Stimulated activated CD4-positive, alpha-beta T cell treated with anti-CD3 and anti-CD28 coated beads, Interleukin-15, amount 100 ng/mL, for 48 hours (primary cell): Measurements from ENCODE around the gene CALML6.
"Not testable (repeated sequence)": the region's sequence is repeated elsewhere in the genome, so short reads cannot be mapped to it uniquely, and the experiment has no call there.

Source experiments
- DNase-seq, 2 donors: peaks; one replicate each; pipeline ENCODE4 v3.0.0-alpha.2; 2020; ENCODE audit warnings: low read depth in 2 of 2

CALML6 gene

DNA sequence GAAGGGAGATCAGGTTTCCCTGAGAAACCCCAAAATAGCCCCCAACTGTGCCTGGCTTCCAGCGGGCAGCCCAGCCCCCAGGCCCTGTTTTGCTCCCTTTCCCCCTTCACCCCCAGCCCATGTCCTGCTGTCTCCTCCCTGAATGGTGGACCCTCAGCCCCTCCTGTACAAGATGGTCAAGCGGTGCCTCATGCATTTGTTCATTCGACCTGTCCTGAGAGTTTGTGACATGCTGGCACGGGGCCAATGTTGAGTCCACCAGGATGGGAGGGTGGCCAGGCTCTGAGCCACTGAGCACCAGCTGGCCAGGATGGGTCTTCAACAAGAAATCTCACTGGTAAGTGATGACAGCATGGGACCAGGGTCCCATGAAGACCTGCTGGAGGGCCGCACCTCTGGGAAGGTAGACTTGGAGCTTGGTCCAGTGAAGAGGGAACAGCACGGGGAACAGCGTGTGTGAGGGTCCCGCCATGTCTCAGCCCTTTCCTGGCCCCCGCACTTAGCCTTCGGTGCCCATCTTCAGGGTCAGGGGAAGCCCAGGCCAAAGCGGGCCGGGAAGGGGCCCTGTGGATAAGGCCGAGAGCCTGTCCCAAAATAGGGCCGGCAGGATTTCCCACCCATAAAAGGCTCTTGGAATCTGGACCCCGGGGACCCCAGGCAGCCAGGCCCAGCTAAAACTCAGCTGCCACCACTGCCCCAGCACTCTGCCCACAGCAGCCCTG is at the start of gene CALML6:
Gene CALML6, plus strand, starts transcription at position 290 of the 722 bp plus-strand sequence. Its CDS starts 21 bp downstream, at position 311.
- no peak for DNase-seq

DNA sequence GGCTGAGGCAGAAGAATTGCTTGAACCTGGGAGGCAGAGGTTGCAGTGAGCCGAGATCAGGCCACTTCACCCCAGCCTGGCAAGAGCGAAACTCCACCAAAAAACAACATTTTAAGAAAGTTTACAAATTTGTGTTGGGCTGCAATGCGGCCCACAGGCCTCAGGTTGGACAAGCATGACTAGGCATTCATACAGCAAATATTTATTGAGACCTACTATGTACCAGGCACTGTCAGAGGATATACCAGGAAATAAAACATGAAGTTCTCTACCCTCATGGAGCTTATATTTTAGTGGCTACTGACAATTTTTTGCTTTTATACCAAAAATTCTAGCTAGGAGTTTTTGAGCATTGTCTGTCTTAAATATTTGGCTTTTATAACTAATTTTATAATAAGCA is 47.9 kb upstream of the CALML6 start:
- DNase-seq = no peak

- no peak for DNase-seq
Observed at GRCh38 chr1:1869469-1869868, 45.6 kb upstream of the CALML6 start.

DNA sequence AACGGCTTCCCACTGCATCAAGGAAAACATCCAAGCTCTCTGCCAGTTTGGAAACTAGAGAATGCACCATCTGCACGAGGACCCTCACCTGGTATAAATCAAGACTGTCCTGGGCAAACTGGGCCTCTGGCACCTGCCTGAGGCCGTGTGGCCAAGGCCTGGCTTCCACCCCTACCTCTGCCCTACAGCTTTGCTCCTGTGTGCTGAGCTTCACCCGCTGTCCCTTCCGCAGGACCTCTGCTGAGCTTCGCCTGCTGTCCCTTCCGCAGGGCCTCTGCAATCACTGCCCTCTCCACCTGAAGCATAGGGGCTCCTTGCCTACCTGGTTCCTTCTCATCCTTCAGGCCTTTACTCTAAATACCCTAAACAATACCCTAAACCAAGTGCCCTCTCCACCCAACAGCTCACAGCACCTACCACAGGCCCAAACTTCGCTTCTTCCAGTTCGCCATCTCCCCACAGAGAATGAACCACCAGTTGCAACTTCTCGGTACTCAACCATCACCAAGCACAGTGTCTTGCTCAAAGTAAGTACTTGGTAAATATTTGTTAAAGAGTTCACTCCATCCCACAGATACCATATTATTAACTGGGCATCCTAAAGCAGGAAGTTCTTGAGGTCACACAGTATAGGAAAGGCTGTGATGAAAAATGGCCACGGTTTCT is 42.6 kb upstream of the CALML6 start:
- DNase-seq = no peak

- no peak for DNase-seq
Observed at GRCh38 chr1:1873186-1873585, 41.9 kb upstream of the CALML6 start.

- no peak for DNase-seq
Observed at GRCh38 chr1:1874901-1875300, 40.2 kb upstream of the CALML6 start.

- peak; percentile 28 to 33 for DNase-seq
Observed at GRCh38 chr1:1875932-1876331, 39.1 kb upstream of the CALML6 start.

DNA sequence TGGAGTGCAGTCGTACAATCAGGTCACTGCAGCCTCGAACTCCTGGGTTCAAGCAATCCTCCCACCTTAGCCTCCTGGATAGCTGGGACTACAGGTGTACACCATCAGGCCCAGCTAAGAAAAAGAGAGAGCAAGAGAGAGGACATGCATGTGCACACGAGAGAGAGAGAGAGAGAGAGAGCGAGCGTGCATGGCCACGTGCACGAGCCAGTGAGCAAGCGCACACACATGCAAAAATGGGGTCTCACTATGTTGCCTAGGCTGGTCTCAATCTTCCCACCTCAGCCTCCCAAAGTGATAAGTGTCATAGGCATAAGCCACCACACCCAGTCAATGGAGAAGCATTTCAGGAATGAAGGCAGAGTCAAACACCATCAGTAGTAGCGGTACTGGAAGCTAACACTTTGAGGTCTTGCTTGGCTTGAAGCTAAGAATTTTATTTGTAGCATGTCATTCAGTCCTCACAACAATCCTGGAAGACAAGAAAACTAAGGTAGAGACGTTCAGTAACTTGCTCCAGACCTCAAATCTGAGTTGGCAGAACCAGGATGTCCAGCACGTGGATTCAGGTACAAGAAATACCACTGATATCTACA is 38.6 kb upstream of the CALML6 start:
- no peak for DNase-seq

- no peak for DNase-seq
Observed at GRCh38 chr1:1877865-1878436, 37.1 kb upstream of the CALML6 start.

DNA sequence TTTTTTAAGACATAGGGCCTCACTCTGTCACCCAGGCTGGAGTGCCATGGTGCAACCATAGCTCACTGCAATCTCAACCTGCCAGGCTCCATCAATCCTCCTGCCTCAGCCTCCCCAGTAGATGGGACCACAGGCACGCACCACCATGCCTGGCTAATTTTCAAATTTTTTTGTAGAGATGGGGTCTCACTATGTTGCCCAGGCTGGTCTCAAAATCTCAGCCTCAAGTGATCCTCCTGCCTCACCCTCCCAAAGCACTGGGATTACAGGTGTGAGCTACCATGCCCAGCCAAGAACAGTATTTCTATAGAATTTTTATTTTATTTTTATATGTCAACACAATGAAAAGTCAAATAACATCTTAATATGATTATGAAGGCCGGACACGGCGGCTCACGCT is 35.1 kb upstream of the CALML6 start:
- DNase-seq = no peak

GRCh38 chr1:1880617-1881312 is 34.3 kb upstream of the CALML6 start:
- no peak for DNase-seq

GRCh38 chr1:1881727-1882126 is 33.3 kb upstream of the CALML6 start:
- no peak for DNase-seq

GRCh38 chr1:1883092-1883873 is 31.8 kb upstream of the CALML6 start:
- no peak for DNase-seq

GRCh38 chr1:1883890-1884289 is 31.2 kb upstream of the CALML6 start:
- not testable (repeated sequence) for DNase-seq

DNA sequence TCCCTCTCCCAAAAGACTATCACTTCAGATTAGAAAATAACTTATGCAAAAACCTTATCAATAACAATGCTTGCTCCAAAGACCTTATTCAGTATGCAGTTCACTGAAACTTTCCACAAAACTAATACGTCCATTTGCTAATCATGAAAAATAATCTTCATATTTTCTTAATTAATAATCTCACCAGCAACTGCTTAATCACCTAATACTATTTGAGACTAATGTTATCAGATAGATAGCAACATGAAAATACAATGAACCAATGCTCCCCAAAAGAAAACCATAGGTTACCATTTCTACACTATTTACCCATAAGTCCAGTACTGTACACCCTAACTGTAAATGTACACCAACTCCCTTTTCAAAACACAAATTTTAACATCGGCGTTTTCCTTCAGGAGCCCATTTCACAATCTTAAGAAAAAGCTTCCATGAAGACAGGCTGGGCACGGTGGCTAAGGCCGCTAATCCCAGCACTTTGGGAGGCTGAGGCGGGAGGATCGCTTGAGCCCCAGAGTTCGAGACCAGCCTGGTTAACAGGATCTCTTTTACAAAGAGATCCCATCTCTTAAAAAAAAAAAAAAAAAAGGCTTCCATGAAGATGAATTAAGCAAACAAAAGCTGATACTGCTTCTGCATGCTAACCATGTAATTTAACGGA is 25.8 kb upstream of the CALML6 start:
- DNase-seq = no peak

DNA sequence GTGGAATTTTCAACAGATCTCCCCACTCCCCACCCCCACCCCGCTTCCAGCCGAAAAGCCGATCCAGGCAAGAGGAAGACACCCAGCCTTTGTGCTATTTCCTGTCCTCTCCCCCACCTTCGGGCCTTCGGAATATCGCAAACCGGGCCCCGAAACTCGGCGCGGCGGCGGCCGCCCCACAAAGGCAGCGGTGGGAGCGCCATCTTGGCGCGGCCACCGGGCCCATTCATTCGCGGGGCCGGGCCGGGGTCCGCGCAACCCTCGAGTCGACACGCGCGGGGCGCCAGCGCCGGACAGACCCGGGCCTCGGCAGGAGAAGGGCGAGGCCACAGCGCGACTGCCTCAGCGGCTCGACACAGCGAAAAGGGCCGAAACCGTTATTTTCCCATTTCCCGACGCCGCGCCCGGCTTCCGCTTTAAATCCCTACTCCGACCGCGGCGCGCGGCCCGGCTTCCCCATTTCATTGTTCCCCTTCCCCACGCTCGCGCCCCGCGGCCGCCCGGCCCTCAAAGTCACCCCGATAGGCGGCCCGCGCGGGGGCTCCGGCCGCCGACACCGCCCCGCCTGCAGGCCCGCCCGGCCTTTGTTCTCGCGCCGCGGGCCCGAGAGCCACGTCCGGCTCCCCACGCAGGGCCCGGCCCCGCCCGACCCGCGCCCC is 25.1 kb upstream of the CALML6 start:
- DNase-seq = no peak

GRCh38 chr1:1890506-1891348 is 24.3 kb upstream of the CALML6 start, which contains the start of gene GNB1:
Gene GNB1, minus strand, starts transcription at chr1:1891087. Its CDS starts 65,634 bp downstream, at chr1:1825453.
- DNase-seq = peak; percentile 68 to 83

DNA sequence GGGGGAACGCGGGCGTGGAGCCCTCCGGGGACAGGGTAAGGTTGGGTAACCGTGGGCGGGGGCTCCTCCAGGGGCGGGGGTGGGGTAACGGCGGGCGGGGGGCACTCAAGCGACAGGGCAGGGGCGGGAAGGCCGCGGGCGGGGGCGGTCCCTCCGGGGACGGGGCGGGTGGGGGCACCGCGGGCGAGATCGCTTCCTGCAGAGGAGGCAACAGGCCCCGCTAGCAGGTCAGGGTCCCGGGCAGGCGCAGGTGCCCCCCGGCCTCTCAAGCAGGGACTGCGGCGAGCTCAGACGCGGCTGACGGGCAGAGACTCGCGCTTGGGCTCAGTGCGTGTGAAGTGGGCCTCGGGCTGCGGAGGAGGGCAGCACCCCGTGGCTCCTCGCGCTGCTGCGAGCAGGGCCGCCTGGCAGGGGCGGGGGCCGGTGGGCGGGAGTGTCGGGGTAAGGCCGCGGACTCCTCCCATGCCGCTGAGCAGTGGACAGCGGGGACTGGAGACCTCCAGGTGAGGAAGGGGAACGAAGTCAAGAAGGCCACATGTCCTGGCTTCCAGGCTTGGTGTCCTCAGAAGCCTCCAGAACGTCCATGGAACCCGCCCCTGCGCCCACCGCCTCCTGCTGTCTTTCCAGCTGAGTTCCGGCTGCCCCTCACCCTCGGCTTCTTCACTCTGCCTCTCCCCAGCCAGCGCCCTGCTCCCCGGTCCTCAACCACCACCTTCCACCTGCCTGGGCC is 23.5 kb upstream of the CALML6 start:
- peak; percentile 43 to 60 for DNase-seq
